ENCODE results near the gene ATP23. TPM values are rescaled to one million over a fixed set of nuclear protein-coding genes. Genes with fewer than 3 reads are reported as not detected.

The ATP23 gene
- total RNA-seq, 2 donors from 2014 or later, result 10.4 to 11.3 TPM

DNA sequence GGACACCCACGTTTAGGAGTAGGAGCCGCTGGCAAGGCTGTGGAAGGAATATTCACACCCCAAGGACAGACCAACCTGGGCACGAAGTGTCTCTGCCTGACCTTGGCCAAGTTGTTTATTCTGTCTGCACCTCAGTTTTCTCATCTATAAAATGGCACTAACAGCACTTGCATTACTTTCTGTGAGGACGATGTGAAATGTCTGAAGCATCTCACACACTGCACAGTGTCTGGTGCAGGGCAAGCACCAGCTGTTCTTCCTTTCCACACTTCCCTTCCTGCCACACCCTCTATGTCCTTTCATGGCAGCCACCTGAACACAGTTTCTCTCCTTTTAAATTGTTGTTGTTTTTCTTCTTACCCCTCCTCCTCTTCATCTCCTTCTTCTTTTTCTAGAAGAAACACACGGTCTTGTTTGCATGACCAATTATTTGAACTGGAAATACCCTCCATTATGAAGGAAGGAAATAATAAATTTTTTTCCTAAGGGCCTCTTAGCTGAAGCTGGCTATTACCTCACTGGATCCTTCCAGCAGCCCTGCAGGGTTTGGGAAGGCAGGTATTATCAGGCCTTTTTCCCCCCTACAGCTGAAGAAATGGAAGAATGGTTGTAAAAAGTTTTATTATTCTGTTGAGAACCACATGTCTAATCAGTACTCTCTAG, 42.9 kb upstream of the ATP23 start:
- Histone ChIP-seq H3K36me3 (ENCODE audit: control insufficient read depth, insufficient read depth, low read length) (no peaks in the 10 kb centered on the region), H3K4me1 (ENCODE audit: control insufficient read depth, insufficient read depth, low read length) (peaks cover 14% of the 10 kb centered on the region), H3K9ac (ENCODE audit: extremely low read depth, low read length, poor library complexity, severe bottlenecking) (no peak overlapping the region), H3K27me3 (ENCODE audit: control insufficient read depth, insufficient read depth, low read length, poor library complexity, severe bottlenecking) (peaks cover 6% of the 10 kb centered on the region), H3K27ac (ENCODE audit: low read depth, low read length) (no peak overlapping the region), H3K9me3 (ENCODE audit: control insufficient read depth, low read length) (no peaks in the 10 kb centered on the region), H3K4me3 (ENCODE audit: low read length) (no peak overlapping the region)
- Mint-ChIP-seq H3K9me3 (no peaks in the 10 kb centered on the region), H3K4me1 (peaks cover 39% of the 10 kb centered on the region), H3K36me3 (ENCODE audit: low read depth) (no peaks in the 10 kb centered on the region), H3K27ac (no peak overlapping the region), H3K27me3 (ENCODE audit: insufficient read depth) (peaks cover 4% of the 10 kb centered on the region), H3K4me3 (no peak overlapping the region)
- TF ChIP-seq, protein P1, sequence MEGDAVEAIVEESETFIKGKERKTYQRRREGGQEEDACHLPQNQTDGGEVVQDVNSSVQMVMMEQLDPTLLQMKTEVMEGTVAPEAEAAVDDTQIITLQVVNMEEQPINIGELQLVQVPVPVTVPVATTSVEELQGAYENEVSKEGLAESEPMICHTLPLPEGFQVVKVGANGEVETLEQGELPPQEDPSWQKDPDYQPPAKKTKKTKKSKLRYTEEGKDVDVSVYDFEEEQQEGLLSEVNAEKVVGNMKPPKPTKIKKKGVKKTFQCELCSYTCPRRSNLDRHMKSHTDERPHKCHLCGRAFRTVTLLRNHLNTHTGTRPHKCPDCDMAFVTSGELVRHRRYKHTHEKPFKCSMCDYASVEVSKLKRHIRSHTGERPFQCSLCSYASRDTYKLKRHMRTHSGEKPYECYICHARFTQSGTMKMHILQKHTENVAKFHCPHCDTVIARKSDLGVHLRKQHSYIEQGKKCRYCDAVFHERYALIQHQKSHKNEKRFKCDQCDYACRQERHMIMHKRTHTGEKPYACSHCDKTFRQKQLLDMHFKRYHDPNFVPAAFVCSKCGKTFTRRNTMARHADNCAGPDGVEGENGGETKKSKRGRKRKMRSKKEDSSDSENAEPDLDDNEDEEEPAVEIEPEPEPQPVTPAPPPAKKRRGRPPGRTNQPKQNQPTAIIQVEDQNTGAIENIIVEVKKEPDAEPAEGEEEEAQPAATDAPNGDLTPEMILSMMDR (conservative IDR thresholded peaks at IDR 0.05), result no peak
- DNase-seq, result peak; percentile 37
- WGBS, 2 experiments (ENCODE audit: insufficient coverage in 1 of 2, insufficient read length in 1 of 2), result 90 to 98% methylated on average over 4 to 5 of the region's 5 CpGs

DNA sequence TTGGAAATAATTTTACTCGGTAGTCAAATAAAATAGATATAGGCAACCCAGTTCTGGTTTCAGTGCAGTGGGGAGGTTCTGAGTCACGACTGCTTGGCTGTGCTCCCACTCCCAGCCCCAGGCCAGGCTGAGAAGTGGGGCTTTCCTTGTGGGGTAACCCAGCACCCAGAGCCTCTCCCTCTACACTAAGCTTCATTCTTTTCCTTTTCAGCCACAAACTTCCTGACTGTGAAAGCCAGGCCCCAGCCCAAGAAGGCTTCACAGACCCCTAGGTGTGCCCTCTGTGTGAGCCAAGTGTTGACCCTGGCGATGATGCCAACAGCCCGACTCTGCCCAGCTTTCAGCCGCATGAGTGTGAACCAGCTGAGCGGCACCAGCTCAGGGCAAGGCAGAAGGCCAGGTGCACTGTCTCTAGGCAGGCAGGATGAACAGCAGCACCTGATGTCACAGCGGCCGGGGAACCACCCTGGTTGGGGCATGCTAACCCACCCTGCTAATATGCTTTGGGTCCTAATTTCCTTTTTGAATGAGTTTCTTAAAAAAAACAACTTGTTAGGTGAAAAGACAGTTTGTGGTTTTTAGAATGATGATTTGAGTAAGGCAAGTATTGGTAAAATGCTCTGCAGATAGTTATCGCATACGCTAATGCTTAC, 42.2 kb upstream of the ATP23 start:
- DNase-seq, result peak; percentile 46
- Histone ChIP-seq H3K27me3 (ENCODE audit: control insufficient read depth, insufficient read depth, low read length, poor library complexity, severe bottlenecking) (peaks cover 6% of the 10 kb centered on the region), H3K4me1 (ENCODE audit: control insufficient read depth, insufficient read depth, low read length) (peaks cover 14% of the 10 kb centered on the region), H3K27ac (ENCODE audit: low read depth, low read length) (no peak overlapping the region), H3K36me3 (ENCODE audit: control insufficient read depth, insufficient read depth, low read length) (no peaks in the 10 kb centered on the region), H3K9me3 (ENCODE audit: control insufficient read depth, low read length) (no peaks in the 10 kb centered on the region), H3K4me3 (ENCODE audit: low read length) (no peak overlapping the region), H3K9ac (ENCODE audit: extremely low read depth, low read length, poor library complexity, severe bottlenecking) (no peak overlapping the region)
- Mint-ChIP-seq H3K27ac (no peak overlapping the region), H3K4me1 (peaks cover 32% of the 10 kb centered on the region), H3K4me3 (no peak overlapping the region), H3K9me3 (no peaks in the 10 kb centered on the region), H3K27me3 (ENCODE audit: insufficient read depth) (peaks cover 6% of the 10 kb centered on the region), H3K36me3 (ENCODE audit: low read depth) (no peaks in the 10 kb centered on the region)
- TF ChIP-seq, protein P1 (conservative IDR thresholded peaks at IDR 0.05), result no peak
- 85 to 94% methylated on average over 7 to 10 of the region's 10 CpGs for WGBS, 2 experiments (ENCODE audit: insufficient coverage in 1 of 2, insufficient read length in 1 of 2)

DNA sequence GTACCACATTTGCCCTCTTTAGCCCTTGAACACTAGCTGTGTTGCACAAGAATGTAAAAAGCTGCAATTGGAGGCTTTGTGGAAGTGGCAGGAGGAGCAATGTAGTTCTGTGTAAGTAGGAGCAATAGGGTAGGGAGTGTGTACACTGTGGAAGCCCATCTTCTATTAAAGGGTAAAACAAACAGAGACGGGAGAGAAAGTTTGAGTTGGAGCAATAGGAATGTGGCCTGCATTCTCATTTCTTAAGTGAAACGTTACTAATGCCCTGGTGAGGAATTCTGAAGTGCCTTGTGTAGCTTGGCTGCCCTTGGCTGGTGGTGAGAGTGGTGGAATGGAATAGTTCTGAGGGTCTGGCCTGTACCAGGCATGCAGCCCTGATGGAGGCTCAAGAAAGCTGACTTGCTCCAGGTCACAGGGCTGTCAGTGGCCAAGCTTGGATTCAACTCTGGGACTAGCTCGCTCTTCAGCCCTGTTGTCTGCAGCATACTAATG, 38.8 kb upstream of the ATP23 start:
- Mint-ChIP-seq H3K27me3 (ENCODE audit: insufficient read depth) (peaks cover 12% of the 10 kb centered on the region), H3K4me1 (peaks cover 12% of the 10 kb centered on the region), H3K27ac (no peak overlapping the region), H3K4me3 (no peak overlapping the region), H3K36me3 (ENCODE audit: low read depth) (no peaks in the 10 kb centered on the region), H3K9me3 (no peaks in the 10 kb centered on the region)
- TF ChIP-seq, protein P1 (conservative IDR thresholded peaks at IDR 0.05), result no peak
- no peaks in the 10 kb centered on the region for H3K9me3 ChIP-seq (ENCODE audit: control insufficient read depth, low read length)
- H3K4me1 ChIP-seq (ENCODE audit: control insufficient read depth, insufficient read depth, low read length), result peaks cover under 1% of the 10 kb centered on the region
- H3K4me3 ChIP-seq (ENCODE audit: low read length), result no peak overlapping the region
- no peak for DNase-seq
- no peaks in the 10 kb centered on the region for H3K27me3 ChIP-seq (ENCODE audit: control insufficient read depth, insufficient read depth, low read length, poor library complexity, severe bottlenecking)
- WGBS, 2 experiments (ENCODE audit: insufficient coverage in 1 of 2, insufficient read length in 1 of 2), result 86 to 100% methylated on average over 1 to 3 of the region's 3 CpGs
- no peak overlapping the region for H3K27ac ChIP-seq (ENCODE audit: low read depth, low read length)
- H3K9ac ChIP-seq (ENCODE audit: extremely low read depth, low read length, poor library complexity, severe bottlenecking), result no peak overlapping the region
- H3K36me3 ChIP-seq (ENCODE audit: control insufficient read depth, insufficient read depth, low read length), result no peaks in the 10 kb centered on the region

Data from endodermal cell (in vitro differentiated cells).